Neural cell (in vitro differentiated cells): ENCODE measurements around the gene CD2BP2. TPM values are rescaled to one million over a fixed set of nuclear protein-coding genes. Genes with fewer than 3 reads are reported as not detected.

Experiments used
- H2AFZ ChIP-seq: fragments of 200-600, 300-800 bp; sonication (generic), shearing (Covaris generic); 2 replicates; pipeline ENCODE4 v1.6.0; 2014; ENCODE audit warnings: low read depth, mild to moderate bottlenecking, antibody characterized with exemption, low read length, moderate library complexity
- H3F3A ChIP-seq: fragments of 200-600 bp; shearing (Covaris generic); 2 replicates; pipeline ENCODE4 v1.6.1; 2016; ENCODE audit warnings: mild to moderate bottlenecking, moderate library complexity, mixed read lengths, antibody characterized with exemption, low read length; ENCODE audit not compliant: insufficient read depth, poor library complexity, severe bottlenecking
- H3K27ac ChIP-seq: fragments of 200-600, 300-800 bp; sonication (generic), shearing (Covaris generic); 2 replicates; pipeline ENCODE4 v1.5.1; 2014; ENCODE audit warnings: mild to moderate bottlenecking, low read length, moderate library complexity
- H3K27me3 ChIP-seq: fragments of 300-800, 200-600 bp; sonication (generic), shearing (Covaris generic); 2 replicates; pipeline ENCODE4 v1.6.0; 2014; ENCODE audit warnings: mild to moderate bottlenecking, low read depth, low read length, moderate library complexity; ENCODE audit not compliant: insufficient read depth
- H3K36me3 ChIP-seq: fragments of 300-800, 200-600 bp; sonication (generic), shearing (Covaris generic); 2 replicates; pipeline ENCODE4 v1.5.1; 2014; ENCODE audit warnings: mild to moderate bottlenecking, antibody characterized with exemption, low read length, moderate library complexity; ENCODE audit not compliant: insufficient read depth
- H3K4me2 ChIP-seq: fragments of 300-800, 200-600 bp; sonication (generic), shearing (Covaris generic); 2 replicates; pipeline ENCODE4 v1.6.0; 2014; ENCODE audit warnings: mild to moderate bottlenecking, low read length
- H3K4me3 ChIP-seq: fragments of 300-800, 200-600 bp; sonication (generic), shearing (Covaris generic); 2 replicates; pipeline ENCODE4 v1.5.1; 2014; ENCODE audit warnings: mild to moderate bottlenecking, low read length, moderate library complexity
- H3K79me2 ChIP-seq: fragments of 200-600 bp; shearing (Covaris generic); replicated peaks from 2 replicates; pipeline ENCODE4 v1.6.0; 2014; ENCODE audit warnings: mild to moderate bottlenecking, low read length, moderate library complexity; ENCODE audit not compliant: insufficient read depth
- H3K9ac ChIP-seq: fragments of 300-800, 200-600 bp; sonication (generic), shearing (Covaris generic); 2 replicates; pipeline ENCODE4 v1.6.1; 2016; ENCODE audit warnings: mild to moderate bottlenecking, low read length, mixed read lengths
- H3K9me2 ChIP-seq: fragments of 200-600 bp; shearing (Covaris generic); 2 replicates; pipeline ENCODE4 v1.6.1; 2016; ENCODE audit warnings: mild to moderate bottlenecking, low read length, mixed read lengths; ENCODE audit not compliant: insufficient read depth
- H3K9me3 ChIP-seq: fragments of 200-600, 300-800 bp; sonication (generic), shearing (Covaris generic); 2 replicates; pipeline ENCODE4 v1.6.1; 2016; ENCODE audit warnings: mild to moderate bottlenecking, mixed run types, low read length, moderate library complexity, mixed read lengths
- H4K20me1 ChIP-seq: fragments of 200-600 bp; shearing (Covaris generic); 2 replicates; pipeline ENCODE4 v1.6.1; 2016; ENCODE audit warnings: mild to moderate bottlenecking, mixed run types; ENCODE audit not compliant: insufficient read depth
- EP300 ChIP-seq: fragments of 450-650 bp; conservative IDR thresholded peaks from 2 replicates; pipeline ENCODE4 v1.6.1; 2014; ENCODE audit warnings: antibody characterized with exemption, mild to moderate bottlenecking, moderate library complexity; ENCODE audit not compliant: poor library complexity, severe bottlenecking
- EZH2 ChIP-seq: fragments of 200-600, 300-800 bp; shearing (Covaris generic), sonication (generic); IDR thresholded peaks from 2 replicates; pipeline ENCODE4 v1.6.1; 2014; ENCODE audit warnings: antibody characterized with exemption, low read length, borderline replicate concordance, mild to moderate bottlenecking; ENCODE audit not compliant: insufficient read depth, poor library complexity, severe bottlenecking
- MXI1 ChIP-seq: fragments of 450-650 bp; conservative IDR thresholded peaks from 2 replicates; pipeline ENCODE4 v1.6.1; 2014; ENCODE audit warnings: antibody characterized with exemption, mild to moderate bottlenecking; ENCODE audit not compliant: poor library complexity, severe bottlenecking
- POLR2AphosphoS5 ChIP-seq: IDR thresholded peaks from 2 replicates; pipeline ENCODE4 v1.6.1; 2012
- RAD21 ChIP-seq: fragments of 450-650 bp; conservative IDR thresholded peaks from 2 replicates; pipeline ENCODE4 v1.6.1; 2014; ENCODE audit warnings: antibody characterized with exemption, mild to moderate bottlenecking, moderate library complexity
- SMC3 ChIP-seq: fragments of 450-650 bp; conservative IDR thresholded peaks from 2 replicates; pipeline ENCODE4 v1.6.1; 2014; ENCODE audit warnings: antibody characterized with exemption, mild to moderate bottlenecking, moderate library complexity; ENCODE audit not compliant: poor library complexity
- TAF1 ChIP-seq: IDR thresholded peaks from 2 replicates; pipeline ENCODE4 v1.6.1; 2012; ENCODE audit warnings: low read depth
- polyA plus RNA-seq: library from polyadenylated mRNA; depleted of rRNA; stranded (reverse); fragments of >200 nt; gene quantifications from 2 replicates; pipeline ENCODE4 v1.2.3, GENCODE V29; 2014
- TF ChIP-seq, protein P1 (sequence below): IDR thresholded peaks from 2 replicates; pipeline ENCODE4 v1.6.1; 2012; ENCODE audit warnings: borderline replicate concordance
- TF ChIP-seq, protein P2 (sequence below): fragments of 450-650 bp; IDR thresholded peaks from 2 replicates; pipeline ENCODE4 v1.5.1; 2014; ENCODE audit warnings: antibody characterized with exemption, mild to moderate bottlenecking, moderate library complexity; ENCODE audit not compliant: poor library complexity, severe bottlenecking

Gene CD2BP2
- polyA plus RNA-seq, 1 donor from 2014 or later = 76.3 TPM

DNA sequence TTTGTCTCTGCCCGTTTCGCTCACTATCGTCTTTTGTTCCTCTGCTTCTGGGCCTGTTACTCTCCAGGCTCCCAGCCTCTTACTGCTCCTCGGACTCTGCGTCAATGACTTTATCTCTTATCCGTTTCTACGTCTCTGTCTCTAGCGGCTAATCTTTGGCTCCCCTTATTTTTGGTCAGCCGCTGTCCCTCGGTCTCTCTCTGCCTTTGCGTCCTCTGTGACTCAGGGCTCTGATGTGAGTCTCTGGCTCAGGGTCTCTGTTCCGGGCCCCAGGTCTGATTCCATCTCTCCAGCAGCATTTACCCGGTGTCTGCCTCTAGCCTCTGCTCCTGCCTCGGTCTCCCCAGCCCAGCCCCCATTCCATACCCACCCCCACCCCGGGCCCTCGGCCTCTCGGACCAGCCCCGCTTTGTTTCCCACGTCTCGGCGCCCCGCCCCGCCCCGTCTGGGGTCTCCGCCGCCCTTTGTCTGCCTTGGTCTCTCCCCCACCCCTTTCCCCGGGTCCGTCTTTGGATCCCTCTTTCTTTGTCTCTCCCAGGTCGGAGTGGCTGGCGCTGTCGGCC is 39.6 kb upstream of the CD2BP2 start:
- Histone ChIP-seq H3K27ac (peak overlapping the region; percentile 99), H3K4me2 (peak overlapping the region; percentile 72), H3F3A (peaks cover 14% of the 10 kb centered on the region), H3K9ac (peak overlapping the region; percentile 95), H3K9me3 (no peaks in the 10 kb centered on the region), H3K4me3 (peak overlapping the region; percentile 100), H2AFZ (peak overlapping the region; percentile 56), H3K9me2 (no peaks in the 10 kb centered on the region), H4K20me1 (no peaks in the 10 kb centered on the region), H3K79me2 (peaks cover 32% of the 10 kb centered on the region), H3K27me3 (no peaks in the 10 kb centered on the region), H3K36me3 (peaks cover 7% of the 10 kb centered on the region)
- TF ChIP-seq TAF1 = peak; percentile 57
- TF ChIP-seq, protein P1, sequence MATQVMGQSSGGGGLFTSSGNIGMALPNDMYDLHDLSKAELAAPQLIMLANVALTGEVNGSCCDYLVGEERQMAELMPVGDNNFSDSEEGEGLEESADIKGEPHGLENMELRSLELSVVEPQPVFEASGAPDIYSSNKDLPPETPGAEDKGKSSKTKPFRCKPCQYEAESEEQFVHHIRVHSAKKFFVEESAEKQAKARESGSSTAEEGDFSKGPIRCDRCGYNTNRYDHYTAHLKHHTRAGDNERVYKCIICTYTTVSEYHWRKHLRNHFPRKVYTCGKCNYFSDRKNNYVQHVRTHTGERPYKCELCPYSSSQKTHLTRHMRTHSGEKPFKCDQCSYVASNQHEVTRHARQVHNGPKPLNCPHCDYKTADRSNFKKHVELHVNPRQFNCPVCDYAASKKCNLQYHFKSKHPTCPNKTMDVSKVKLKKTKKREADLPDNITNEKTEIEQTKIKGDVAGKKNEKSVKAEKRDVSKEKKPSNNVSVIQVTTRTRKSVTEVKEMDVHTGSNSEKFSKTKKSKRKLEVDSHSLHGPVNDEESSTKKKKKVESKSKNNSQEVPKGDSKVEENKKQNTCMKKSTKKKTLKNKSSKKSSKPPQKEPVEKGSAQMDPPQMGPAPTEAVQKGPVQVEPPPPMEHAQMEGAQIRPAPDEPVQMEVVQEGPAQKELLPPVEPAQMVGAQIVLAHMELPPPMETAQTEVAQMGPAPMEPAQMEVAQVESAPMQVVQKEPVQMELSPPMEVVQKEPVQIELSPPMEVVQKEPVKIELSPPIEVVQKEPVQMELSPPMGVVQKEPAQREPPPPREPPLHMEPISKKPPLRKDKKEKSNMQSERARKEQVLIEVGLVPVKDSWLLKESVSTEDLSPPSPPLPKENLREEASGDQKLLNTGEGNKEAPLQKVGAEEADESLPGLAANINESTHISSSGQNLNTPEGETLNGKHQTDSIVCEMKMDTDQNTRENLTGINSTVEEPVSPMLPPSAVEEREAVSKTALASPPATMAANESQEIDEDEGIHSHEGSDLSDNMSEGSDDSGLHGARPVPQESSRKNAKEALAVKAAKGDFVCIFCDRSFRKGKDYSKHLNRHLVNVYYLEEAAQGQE = peak; percentile 68
- TF ChIP-seq, protein P2, sequence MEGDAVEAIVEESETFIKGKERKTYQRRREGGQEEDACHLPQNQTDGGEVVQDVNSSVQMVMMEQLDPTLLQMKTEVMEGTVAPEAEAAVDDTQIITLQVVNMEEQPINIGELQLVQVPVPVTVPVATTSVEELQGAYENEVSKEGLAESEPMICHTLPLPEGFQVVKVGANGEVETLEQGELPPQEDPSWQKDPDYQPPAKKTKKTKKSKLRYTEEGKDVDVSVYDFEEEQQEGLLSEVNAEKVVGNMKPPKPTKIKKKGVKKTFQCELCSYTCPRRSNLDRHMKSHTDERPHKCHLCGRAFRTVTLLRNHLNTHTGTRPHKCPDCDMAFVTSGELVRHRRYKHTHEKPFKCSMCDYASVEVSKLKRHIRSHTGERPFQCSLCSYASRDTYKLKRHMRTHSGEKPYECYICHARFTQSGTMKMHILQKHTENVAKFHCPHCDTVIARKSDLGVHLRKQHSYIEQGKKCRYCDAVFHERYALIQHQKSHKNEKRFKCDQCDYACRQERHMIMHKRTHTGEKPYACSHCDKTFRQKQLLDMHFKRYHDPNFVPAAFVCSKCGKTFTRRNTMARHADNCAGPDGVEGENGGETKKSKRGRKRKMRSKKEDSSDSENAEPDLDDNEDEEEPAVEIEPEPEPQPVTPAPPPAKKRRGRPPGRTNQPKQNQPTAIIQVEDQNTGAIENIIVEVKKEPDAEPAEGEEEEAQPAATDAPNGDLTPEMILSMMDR = no peak
- no peak for TF ChIP-seq EZH2
- TF ChIP-seq MXI1 = no peak
- no peak for TF ChIP-seq SMC3
- no peak for TF ChIP-seq EP300
- peak; percentile 26 for TF ChIP-seq POLR2AphosphoS5
- TF ChIP-seq RAD21 = no peak

DNA sequence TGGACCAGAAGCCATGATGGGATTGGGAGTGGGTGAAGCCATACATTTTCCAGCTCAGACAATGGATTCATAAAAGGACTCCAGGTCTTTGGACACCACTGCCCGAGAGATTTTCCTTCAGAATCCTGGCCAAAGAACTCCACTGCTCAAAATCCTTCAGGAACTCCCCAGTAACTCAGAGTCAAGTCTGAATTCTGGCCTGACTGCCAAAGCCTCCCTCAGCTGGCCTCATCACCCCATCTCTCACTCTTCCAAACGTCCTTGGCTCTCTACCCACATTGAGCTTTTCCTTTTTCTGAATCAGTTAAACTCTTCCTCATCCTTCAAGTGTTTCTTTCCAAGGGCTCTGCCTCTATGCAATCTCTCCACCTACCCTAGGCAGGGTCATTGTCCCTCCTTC is 28.4 kb upstream of the CD2BP2 start:
- H3K27me3 ChIP-seq = no peaks in the 10 kb centered on the region
- H3F3A ChIP-seq = no peaks in the 10 kb centered on the region
- H3K4me2 ChIP-seq = no peak overlapping the region
- no peaks in the 10 kb centered on the region for H4K20me1 ChIP-seq
- TF ChIP-seq TAF1 (no peak), MXI1 (no peak)
- H3K36me3 ChIP-seq = no peaks in the 10 kb centered on the region
- no peak overlapping the region for H3K4me3 ChIP-seq
- H3K27ac ChIP-seq = no peak overlapping the region
- no peaks in the 10 kb centered on the region for H3K9me3 ChIP-seq
- H2AFZ ChIP-seq = no peak overlapping the region
- no peaks in the 10 kb centered on the region for H3K9me2 ChIP-seq
- no peak overlapping the region for H3K9ac ChIP-seq
- peaks cover 5% of the 10 kb centered on the region for H3K79me2 ChIP-seq
